Superior temporal gyrus (tissue), 1 donor: Measurements from ENCODE around the gene TENM4.

Source experiments
- DNase-seq: peaks from one replicate; pipeline ENCODE4 v3.0.0-alpha.2; 2016; ENCODE audit errors: extremely low spot score

Gene TENM4

GRCh38 chr11:79344753-79345294 is 96.0 kb downstream of the TENM4 start:
- DNase-seq: no peak

DNA sequence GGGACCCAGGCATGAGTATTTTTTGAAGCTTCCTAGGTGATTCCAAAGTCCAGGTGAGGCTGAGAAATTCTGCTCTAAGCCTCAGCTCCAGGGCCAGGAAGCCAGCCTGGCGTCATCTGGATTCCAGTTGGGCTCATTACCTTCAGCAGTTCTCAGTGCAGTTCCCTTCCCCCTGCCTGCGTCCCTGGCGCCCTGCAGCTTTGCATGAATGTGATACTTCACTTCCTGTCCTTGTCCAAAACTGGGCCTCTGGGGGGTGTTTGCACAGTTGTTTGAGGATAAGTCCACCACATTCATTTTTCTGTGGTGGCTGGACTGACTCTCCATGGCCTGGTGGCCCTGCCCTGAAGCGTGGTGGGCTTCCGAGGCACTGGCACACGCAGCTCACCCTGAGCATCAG is 98.1 kb downstream of the TENM4 start:
- DNase-seq: no peak

DNA sequence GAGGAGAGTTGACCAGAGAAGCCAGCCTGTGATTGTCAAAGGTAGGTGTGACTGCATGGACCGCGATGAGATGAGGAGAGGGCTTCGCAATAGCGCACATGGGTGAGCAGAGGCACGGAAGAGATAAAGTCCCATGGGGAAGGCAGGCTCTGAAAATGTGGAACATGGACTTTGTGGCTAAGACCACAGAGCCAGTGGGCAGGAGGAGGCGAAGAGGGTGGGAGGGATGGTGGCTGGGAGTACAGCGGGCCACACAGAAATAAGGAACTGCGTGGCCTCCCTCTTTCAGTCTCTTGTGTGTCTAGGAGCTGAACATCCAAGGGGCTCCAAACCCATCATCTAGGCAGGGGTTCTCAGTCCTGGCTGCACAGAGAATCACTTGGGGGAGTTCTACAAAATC is 98.6 kb downstream of the TENM4 start:
- no peak for DNase-seq

DNA sequence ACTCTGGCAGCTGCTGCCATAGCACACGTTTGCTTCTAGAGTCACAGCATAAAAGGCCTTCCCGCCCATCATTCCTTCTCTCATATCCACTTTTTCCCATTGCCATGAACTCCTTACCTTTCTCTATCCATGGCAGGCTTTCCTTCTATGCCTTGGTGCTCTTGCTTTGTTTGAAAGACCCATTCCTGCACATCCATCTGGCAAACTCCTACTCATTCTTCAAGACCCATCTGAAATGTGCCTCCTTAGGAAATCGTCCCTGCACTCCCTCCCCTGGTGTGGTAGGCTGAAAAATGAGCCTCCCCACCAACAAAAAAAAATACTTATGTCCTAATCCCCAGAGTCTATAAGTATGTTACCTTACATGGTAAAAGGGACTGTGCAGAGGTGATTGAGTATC is 100.3 kb downstream of the TENM4 start:
- DNase-seq: no peak

GRCh38 chr11:79336797-79337517 is 103.9 kb downstream of the TENM4 start:
- no peak for DNase-seq

DNA sequence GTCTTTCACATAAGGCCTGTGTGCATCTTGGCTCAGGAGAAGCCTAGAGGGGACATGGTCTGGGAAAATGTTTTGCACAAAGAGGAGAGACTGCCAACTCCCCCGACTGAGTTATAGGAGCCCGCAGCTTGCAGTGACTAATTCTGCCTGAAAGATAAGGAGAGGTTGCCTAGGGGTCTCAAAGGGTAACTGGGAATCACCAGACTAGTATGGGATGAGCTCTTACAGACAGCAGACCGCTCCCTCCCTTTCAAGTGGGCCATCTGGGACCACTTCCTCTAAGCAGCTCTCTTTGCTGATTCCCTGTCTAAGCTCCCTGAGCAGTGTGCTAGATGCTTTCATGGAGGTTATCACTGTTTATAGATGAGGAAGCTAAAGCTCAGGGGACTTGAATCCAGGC is 105.1 kb downstream of the TENM4 start:
- DNase-seq: no peak

- DNase-seq: no peak
These were observed 107.5 kb downstream of the TENM4 start for GRCh38 chr11:79333355-79333754.

DNA sequence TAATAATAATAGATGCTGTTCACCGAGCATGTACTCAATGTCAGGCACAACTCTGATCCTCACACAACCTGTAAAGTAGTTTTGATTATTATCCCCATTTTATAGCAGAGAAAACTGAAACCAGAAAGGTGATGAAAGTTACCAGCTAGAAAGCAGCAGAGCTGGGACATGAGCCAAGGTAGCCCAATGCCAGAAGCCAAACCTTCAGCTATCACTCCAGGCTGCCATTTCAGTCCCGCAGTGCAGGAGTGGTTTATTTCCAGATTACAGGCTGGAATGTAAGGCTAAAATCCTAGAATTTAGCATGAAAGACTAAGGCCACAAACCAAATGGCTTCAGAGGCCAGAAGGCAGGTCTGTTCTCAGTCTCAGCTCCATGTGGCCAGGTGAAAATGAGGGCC is 108.8 kb downstream of the TENM4 start:
- DNase-seq: no peak

- DNase-seq: no peak
These were observed 109.5 kb downstream of the TENM4 start for GRCh38 chr11:79331203-79331901.

GRCh38 chr11:79330651-79331050 is 110.2 kb downstream of the TENM4 start:
- no peak for DNase-seq

DNA sequence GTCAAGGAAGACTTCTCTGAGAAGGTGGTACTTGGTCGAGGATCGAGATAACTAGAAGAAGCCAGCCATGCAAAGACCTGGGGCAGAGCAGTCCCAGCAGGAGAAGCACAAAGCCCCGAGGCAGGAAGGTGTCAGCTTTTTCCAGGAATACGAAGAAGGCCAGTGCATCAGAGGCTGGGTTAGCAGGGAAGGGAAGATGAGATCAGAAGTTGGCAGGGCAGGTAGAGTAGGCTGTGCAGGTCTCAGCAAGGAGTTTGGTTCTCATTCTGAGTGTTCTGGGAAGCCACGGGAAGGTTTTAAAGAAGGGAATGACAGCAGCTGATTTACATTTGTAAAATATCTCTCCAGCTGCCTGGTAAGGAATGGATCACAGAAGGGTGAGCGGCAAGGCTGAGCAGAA is 111.3 kb downstream of the TENM4 start:
- DNase-seq: no peak

GRCh38 chr11:79328402-79328801 is 112.4 kb downstream of the TENM4 start:
- DNase-seq: no peak

DNA sequence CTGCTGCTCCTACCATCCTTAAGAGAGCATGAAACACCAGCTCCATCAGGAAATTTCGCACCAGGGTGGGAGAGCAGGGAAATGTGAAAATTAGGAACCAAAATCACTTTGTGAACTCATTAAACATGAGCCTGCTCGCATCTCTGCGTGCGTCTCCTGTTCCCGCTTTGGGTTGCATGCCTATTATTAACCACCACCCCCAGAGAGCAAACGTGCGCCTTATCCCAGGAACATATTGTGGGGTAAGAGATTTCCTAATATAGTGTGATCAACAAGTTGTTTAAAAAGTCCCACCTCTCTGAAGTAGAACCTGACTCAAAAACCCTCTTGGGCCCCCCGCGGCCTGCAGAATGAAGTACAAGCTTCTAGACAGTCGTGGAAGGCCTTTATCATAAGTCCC is 115.0 kb downstream of the TENM4 start:
- no peak for DNase-seq

DNA sequence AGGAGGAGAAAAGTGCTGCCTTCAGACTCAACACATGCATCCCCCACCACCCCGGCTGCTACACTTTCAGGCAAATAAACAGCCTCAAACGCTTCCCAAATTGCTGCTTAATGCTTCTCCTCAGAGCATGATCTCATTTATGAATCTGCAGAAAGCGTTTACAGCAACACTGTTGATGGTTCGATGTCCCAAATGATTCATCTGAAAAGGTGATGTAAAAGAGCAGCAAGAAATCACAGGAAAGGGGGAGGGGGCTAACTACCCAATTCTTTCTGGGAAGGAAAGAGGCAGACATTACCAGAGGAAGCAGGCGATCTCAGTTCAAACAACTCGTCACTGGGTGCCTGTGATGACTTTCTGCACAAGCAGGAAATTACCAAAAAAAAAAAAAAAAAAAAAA is 119.6 kb downstream of the TENM4 start:
- DNase-seq: no peak

DNA sequence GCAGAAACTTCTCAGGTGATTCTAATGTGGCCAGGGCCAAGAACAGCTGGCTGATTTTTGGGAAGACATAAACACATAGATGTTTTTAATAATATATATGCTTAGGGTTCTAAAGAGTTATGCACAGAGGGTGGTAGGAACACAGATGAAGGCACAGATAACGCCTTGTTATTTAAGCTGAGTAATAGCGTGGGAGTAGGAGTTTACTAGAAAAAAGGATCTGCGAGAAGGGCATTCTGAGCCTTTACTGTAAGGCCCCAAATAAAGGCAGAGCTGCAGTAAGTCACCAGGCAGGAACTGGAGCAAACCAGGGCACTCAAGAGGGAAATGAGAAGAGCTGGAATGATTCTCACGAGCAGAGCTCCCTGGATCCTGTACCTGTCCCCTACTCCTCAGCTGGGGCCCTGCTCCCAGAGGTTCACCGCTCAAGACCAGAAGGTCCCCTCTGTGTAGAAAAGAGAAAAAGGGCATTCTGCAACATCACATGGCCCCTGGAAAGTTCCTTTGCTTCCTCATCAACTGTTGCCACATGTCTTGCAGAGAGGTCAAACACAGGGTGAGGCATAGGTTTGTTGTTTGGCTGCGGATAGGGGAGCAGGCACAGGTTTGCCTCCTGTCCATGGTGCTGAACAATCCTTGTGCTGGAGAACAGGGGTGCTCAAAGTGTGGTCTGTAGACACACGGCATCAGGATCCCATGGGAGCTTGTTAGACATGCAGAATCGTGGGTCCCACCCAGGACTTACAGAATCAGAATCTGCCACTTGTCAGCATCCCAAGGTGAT is 125.7 kb downstream of the TENM4 start:
- DNase-seq: no peak

DNA sequence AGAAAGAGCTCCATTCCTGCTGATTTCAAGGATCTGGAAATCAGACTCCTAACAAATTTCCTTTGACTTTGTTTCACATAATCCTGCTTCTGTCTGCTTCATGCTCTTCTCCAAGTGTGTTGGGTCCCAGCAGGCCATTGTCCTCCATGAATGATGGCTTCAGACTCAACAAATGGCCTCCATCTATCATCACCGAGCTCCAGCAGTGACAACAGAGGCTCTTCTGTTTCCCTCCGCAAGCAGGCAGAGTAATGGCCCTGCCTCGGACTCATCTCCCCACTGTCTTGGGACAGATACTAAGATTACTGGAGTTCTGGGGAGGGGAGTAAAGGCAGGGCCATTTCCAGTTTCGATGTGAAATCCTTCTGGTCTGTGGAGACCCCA is 127.3 kb downstream of the TENM4 start:
- peak; percentile 84 for DNase-seq

DNA sequence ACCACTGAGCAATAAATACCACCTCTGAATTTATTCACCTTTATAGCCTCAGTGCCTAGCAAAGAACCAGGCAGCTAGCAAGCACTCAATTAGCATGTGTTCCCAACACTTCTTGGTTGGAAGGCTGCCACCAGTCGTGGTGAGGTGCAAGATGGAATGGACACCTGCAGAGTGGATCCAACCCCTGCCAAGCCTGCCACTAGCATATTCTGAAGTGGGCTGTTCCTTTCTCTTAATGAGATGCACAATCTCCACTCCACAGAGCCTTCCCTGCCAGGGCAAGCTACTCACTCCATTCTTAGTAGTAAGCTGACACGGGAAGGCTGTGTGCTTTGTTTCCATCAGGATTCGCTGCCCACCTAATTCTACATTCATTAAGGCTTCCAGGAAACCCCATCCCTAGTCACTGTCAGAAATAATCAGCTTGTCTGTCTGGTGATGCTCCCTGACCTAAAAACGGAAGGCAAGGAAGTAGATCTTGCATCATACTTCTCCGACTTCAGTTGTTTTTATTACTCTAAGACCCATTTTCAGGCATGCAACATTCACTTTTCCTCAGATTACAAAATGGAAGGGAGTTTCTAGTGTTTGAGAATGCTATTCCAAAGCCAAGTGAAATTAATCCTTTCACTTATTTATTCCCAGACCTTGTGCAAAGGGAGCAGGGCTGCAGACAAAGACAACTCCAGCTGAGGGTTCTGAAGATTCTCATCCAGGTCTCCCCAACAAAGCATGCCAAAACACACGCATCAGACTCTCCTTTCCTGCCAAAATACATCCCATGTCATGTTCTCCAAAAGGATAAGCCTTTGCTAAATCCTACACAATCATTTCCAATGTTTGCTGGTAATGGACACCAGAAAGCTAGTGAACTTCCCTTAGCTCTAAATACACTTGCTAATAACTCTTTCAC is 128.0 kb downstream of the TENM4 start:
- DNase-seq: peak; percentile 23

GRCh38 chr11:79311461-79311860 is 129.4 kb downstream of the TENM4 start:
- no peak for DNase-seq

GRCh38 chr11:79309407-79309806 is 131.4 kb downstream of the TENM4 start:
- DNase-seq: no peak

DNA sequence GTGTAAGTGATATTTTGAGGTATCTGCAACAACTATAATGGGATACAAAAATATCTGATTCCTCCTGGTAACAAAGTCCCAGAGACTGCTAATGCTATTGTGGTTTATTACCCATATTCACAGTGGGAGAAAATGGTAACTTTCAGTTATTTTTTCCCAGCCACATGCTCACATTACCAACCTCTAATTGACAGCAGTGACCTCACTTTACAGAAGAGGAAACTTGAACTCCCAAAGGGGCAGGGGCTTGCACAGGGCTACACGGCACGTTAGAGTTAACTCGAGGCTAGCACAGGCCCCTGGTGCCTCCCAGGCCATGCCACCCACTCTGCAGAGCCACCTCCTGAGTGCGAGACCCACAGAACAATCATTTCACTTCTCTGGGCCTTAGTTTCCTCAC is 132.4 kb downstream of the TENM4 start:
- DNase-seq: no peak

DNA sequence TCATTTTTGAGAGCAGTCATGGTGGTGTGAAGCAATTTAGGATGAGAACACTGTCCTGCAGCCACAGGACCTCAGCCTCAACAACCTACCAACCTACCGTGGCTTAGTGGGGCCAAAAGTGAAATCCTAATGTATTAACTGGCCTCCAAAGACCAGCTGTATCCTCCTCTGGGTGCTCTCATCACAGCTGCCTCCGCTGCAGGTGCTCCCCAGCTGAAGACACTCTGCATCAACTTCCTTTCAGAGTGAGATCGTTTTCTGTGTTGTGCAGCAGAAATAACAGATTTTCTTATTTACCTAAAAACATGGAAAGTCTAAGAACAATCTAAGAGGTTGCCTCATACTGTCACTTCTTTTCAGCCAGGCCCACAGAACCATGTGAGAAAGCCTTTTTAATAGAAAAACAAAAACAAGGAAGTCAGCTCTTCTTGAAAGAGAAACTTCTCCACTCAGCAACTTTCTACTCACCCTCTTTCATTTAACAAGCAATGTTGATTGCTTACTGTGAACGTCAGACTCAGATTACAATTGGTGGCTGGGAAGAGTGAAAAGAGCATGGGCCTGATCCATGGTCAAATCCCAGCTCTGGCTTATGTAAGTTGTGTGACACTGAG is 136.1 kb downstream of the TENM4 start:
- peak; percentile 48 for DNase-seq
